ENCODE results near the gene FOXJ3. TPM values are rescaled to one million over a fixed set of nuclear protein-coding genes. Genes with fewer than 3 reads are reported as not detected.

FOXJ3 gene
- total RNA-seq, 1 donor from 2014 or later = 45.0 TPM

GRCh38 chr1:42305639-42306038 lies 29.4 kb downstream of the FOXJ3 start:
- TF ChIP-seq CTCF (IDR thresholded peaks at IDR 0.05; ENCODE audit: partially characterized antibody, unreplicated experiment) = no peak
- peaks cover under 1% of the 10 kb centered on the region for H3K4me1 Mint-ChIP-seq (ENCODE audit: low read depth, unreplicated experiment)
- peaks cover 25% of the 10 kb centered on the region for H3K36me3 Mint-ChIP-seq (ENCODE audit: unreplicated experiment)
- H3K4me3 Mint-ChIP-seq (ENCODE audit: unreplicated experiment) = no peak overlapping the region
- H3K27ac Mint-ChIP-seq (ENCODE audit: unreplicated experiment) = no peak overlapping the region
- no peaks in the 10 kb centered on the region for H3K27me3 Mint-ChIP-seq (ENCODE audit: unreplicated experiment)
- H3K9me3 Mint-ChIP-seq (ENCODE audit: unreplicated experiment) = peaks cover 8% of the 10 kb centered on the region
- no peak for DNase-seq

- Mint-ChIP-seq H3K4me3 (ENCODE audit: unreplicated experiment) (no peak overlapping the region), H3K27ac (ENCODE audit: unreplicated experiment) (no peak overlapping the region), H3K27me3 (ENCODE audit: unreplicated experiment) (peaks cover 2% of the 10 kb centered on the region), H3K9me3 (ENCODE audit: unreplicated experiment) (peaks cover 10% of the 10 kb centered on the region), H3K4me1 (ENCODE audit: low read depth, unreplicated experiment) (no peaks in the 10 kb centered on the region), H3K36me3 (ENCODE audit: unreplicated experiment) (peaks cover 38% of the 10 kb centered on the region)
- TF ChIP-seq CTCF (IDR thresholded peaks at IDR 0.05; ENCODE audit: partially characterized antibody, unreplicated experiment) = no peak
- DNase-seq = no peak
Observed at GRCh38 chr1:42302034-42302433, 33.0 kb downstream of the FOXJ3 start.

GRCh38 chr1:42298520-42298919 lies 36.5 kb downstream of the FOXJ3 start:
- DNase-seq = no peak
- Mint-ChIP-seq H3K4me1 (ENCODE audit: low read depth, unreplicated experiment) (no peaks in the 10 kb centered on the region), H3K27me3 (ENCODE audit: unreplicated experiment) (peaks cover 2% of the 10 kb centered on the region), H3K4me3 (ENCODE audit: unreplicated experiment) (no peak overlapping the region), H3K36me3 (ENCODE audit: unreplicated experiment) (peaks cover 36% of the 10 kb centered on the region), H3K9me3 (ENCODE audit: unreplicated experiment) (peaks cover 8% of the 10 kb centered on the region), H3K27ac (ENCODE audit: unreplicated experiment) (no peak overlapping the region)
- no peak for TF ChIP-seq CTCF (IDR thresholded peaks at IDR 0.05; ENCODE audit: partially characterized antibody, unreplicated experiment)

GRCh38 chr1:42295816-42296215 lies 39.2 kb downstream of the FOXJ3 start:
- H3K36me3 Mint-ChIP-seq (ENCODE audit: unreplicated experiment) = peaks cover 24% of the 10 kb centered on the region
- H3K4me1 Mint-ChIP-seq (ENCODE audit: low read depth, unreplicated experiment) = no peaks in the 10 kb centered on the region
- peaks cover 2% of the 10 kb centered on the region for H3K9me3 Mint-ChIP-seq (ENCODE audit: unreplicated experiment)
- no peak overlapping the region for H3K27ac Mint-ChIP-seq (ENCODE audit: unreplicated experiment)
- no peak for DNase-seq
- TF ChIP-seq CTCF (IDR thresholded peaks at IDR 0.05; ENCODE audit: partially characterized antibody, unreplicated experiment) = no peak
- peaks cover 2% of the 10 kb centered on the region for H3K27me3 Mint-ChIP-seq (ENCODE audit: unreplicated experiment)
- H3K4me3 Mint-ChIP-seq (ENCODE audit: unreplicated experiment) = no peak overlapping the region

GRCh38 chr1:42290130-42290529 lies 44.9 kb downstream of the FOXJ3 start:
- Mint-ChIP-seq H3K27ac (ENCODE audit: unreplicated experiment) (no peak overlapping the region), H3K4me1 (ENCODE audit: low read depth, unreplicated experiment) (no peaks in the 10 kb centered on the region)

More at GRCh38 chr1:42290130-42290529, 44.9 kb downstream of the FOXJ3 start:
- Mint-ChIP-seq H3K4me3 (ENCODE audit: unreplicated experiment) (no peak overlapping the region), H3K36me3 (ENCODE audit: unreplicated experiment) (peaks cover 5% of the 10 kb centered on the region), H3K9me3 (ENCODE audit: unreplicated experiment) (no peaks in the 10 kb centered on the region), H3K27me3 (ENCODE audit: unreplicated experiment) (no peaks in the 10 kb centered on the region)
- DNase-seq = no peak
- no peak for TF ChIP-seq CTCF (IDR thresholded peaks at IDR 0.05; ENCODE audit: partially characterized antibody, unreplicated experiment)
